UCSD-AML1 (cell line): ENCODE data around the gene FCHO2.

ENCODE experiments used
- DNase-seq: peaks from one replicate; lab custom pipeline; 2025; ENCODE audit not compliant: unreplicated experiment; lab: John Stamatoyannopoulos, UW

FCHO2 gene

GRCh38 chr5:73110190-73110589, 154.3 kb downstream of the FCHO2 start:
- no peak for DNase-seq

- DNase-seq: no peak
Observed at GRCh38 chr5:73111536-73111935, 155.7 kb downstream of the FCHO2 start.

- DNase-seq: no peak
Observed at GRCh38 chr5:73112359-73112758, 156.5 kb downstream of the FCHO2 start.

GRCh38 chr5:73114044-73114688, 158.3 kb downstream of the FCHO2 start:
- no peak for DNase-seq

- no peak for DNase-seq
Observed at GRCh38 chr5:73115399-73116051, 159.7 kb downstream of the FCHO2 start.

GRCh38 chr5:73116506-73116905, 160.7 kb downstream of the FCHO2 start:
- DNase-seq: no peak

- no peak for DNase-seq
Observed at GRCh38 chr5:73117088-73117740, 161.4 kb downstream of the FCHO2 start.

- DNase-seq: no peak
Observed at GRCh38 chr5:73118391-73118973, 162.6 kb downstream of the FCHO2 start.

- DNase-seq: no peak
Observed at GRCh38 chr5:73119451-73120157, 163.8 kb downstream of the FCHO2 start.

GRCh38 chr5:73120222-73121118, 164.6 kb downstream of the FCHO2 start, which contains the start of gene TMEM171:
TSS of gene TMEM171 (plus strand) at chr5:73120575. CDS start at chr5:73123374, 2,799 bp downstream.
- DNase-seq: no peak

GRCh38 chr5:73121119-73121463, 165.2 kb downstream of the FCHO2 start:
- no peak for DNase-seq

GRCh38 chr5:73122875-73123810, 167.3 kb downstream of the FCHO2 start:
- DNase-seq: no peak

- no peak for DNase-seq
Observed at GRCh38 chr5:73125289-73125688, 169.4 kb downstream of the FCHO2 start.

- DNase-seq: no peak
Observed at GRCh38 chr5:73126381-73126780, 170.5 kb downstream of the FCHO2 start.

GRCh38 chr5:73126957-73127356, 171.1 kb downstream of the FCHO2 start:
- no peak for DNase-seq

GRCh38 chr5:73129143-73129542, 173.3 kb downstream of the FCHO2 start:
- no peak for DNase-seq

- no peak for DNase-seq
Observed at GRCh38 chr5:73130811-73131210, 175.0 kb downstream of the FCHO2 start.

GRCh38 chr5:73131711-73132425, 176.0 kb downstream of the FCHO2 start:
- DNase-seq: no peak

- no peak for DNase-seq
Observed at GRCh38 chr5:73132759-73133158, 176.9 kb downstream of the FCHO2 start.
